Fibroblast of lung (primary cell): ENCODE results near the gene CLMP.

Experiments
- EZH2 ChIP-seq: IDR thresholded peaks from 2 replicates; pipeline ENCODE4 v1.5.1; 2012; ENCODE audit warnings: low read length, control low read depth, mild to moderate bottlenecking; ENCODE audit errors: missing control alignments
- TF ChIP-seq, protein P1 (sequence below), 2 donors: IDR thresholded peaks in 1 of 2; conservative IDR thresholded peaks in 1 of 2; 1 replicate in 1 of 2; 2 replicates in 1 of 2; pipeline ENCODE4 v1.5.1; 2011 to 2012; ENCODE audit warnings: low read length in 2 of 2, control low read depth in 1 of 2, inconsistent platforms in 1 of 2, low read depth in 1 of 2, mild to moderate bottlenecking in 1 of 2

- TF ChIP-seq EZH2, result no peak
- TF ChIP-seq, protein P1, sequence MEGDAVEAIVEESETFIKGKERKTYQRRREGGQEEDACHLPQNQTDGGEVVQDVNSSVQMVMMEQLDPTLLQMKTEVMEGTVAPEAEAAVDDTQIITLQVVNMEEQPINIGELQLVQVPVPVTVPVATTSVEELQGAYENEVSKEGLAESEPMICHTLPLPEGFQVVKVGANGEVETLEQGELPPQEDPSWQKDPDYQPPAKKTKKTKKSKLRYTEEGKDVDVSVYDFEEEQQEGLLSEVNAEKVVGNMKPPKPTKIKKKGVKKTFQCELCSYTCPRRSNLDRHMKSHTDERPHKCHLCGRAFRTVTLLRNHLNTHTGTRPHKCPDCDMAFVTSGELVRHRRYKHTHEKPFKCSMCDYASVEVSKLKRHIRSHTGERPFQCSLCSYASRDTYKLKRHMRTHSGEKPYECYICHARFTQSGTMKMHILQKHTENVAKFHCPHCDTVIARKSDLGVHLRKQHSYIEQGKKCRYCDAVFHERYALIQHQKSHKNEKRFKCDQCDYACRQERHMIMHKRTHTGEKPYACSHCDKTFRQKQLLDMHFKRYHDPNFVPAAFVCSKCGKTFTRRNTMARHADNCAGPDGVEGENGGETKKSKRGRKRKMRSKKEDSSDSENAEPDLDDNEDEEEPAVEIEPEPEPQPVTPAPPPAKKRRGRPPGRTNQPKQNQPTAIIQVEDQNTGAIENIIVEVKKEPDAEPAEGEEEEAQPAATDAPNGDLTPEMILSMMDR (conservative IDR thresholded peaks at IDR 0.05 in 1 of 2, IDR thresholded peaks at IDR 0.05 in 1 of 2; ENCODE audit: low read depth in 1 of 2, low read length in 2 of 2), result no peak
These were observed 49.4 kb downstream of the CLMP start for GRCh38 chr11:123145661-123146060.
